ENCODE measurements around the gene SYT13.
A peak's percentile ranks its signal among the peaks of the same experiment; 100 is the strongest.

The SYT13 gene

GRCh38 chr11:45285930-45286632 is at the start of gene SYT13:
Gene SYT13, minus strand, starts transcription at chr11:45286341. Its CDS starts 134 bp downstream, at chr11:45286207.
- TF ChIP-seq CTCF (IDR thresholded peaks at IDR 0.05) = no peak
- H3K27ac ChIP-seq = no peak within 1 kb of the TSS
- no peak for DNase-seq (ENCODE audit: low spot score)
- no peak within 1 kb of the TSS for H3K4me3 ChIP-seq

GRCh38 chr11:45335434-45335833 is 49.3 kb upstream of the SYT13 start:
- no peak overlapping the region for H3K4me3 ChIP-seq
- H3K27ac ChIP-seq = no peak overlapping the region
- TF ChIP-seq CTCF (IDR thresholded peaks at IDR 0.05) = no peak
- no peak for DNase-seq (ENCODE audit: low spot score)

- Histone ChIP-seq H3K4me3 (no peak overlapping the region), H3K27ac (no peak overlapping the region)
- no peak for DNase-seq (ENCODE audit: low spot score)
- TF ChIP-seq CTCF (IDR thresholded peaks at IDR 0.05) = no peak
Measured at GRCh38 chr11:45334836-45335235, 48.7 kb upstream of the SYT13 start.

- no peak overlapping the region for H3K4me3 ChIP-seq
- H3K27ac ChIP-seq = no peak overlapping the region
Measured at GRCh38 chr11:45334410-45334809, 48.3 kb upstream of the SYT13 start.

GRCh38 chr11:45333001-45333971 is 47.1 kb upstream of the SYT13 start:
- H3K4me3 ChIP-seq = peak overlapping the region; percentile 55
- TF ChIP-seq CTCF (IDR thresholded peaks at IDR 0.05) = no peak
- no peak for DNase-seq (ENCODE audit: low spot score)
- H3K27ac ChIP-seq = peak overlapping the region; percentile 68 to 83

More at GRCh38 chr11:45334410-45334809, 48.3 kb upstream of the SYT13 start:
- no peak for TF ChIP-seq CTCF (IDR thresholded peaks at IDR 0.05)
- DNase-seq (ENCODE audit: low spot score) = no peak

GRCh38 chr11:45332276-45332934 is 46.3 kb upstream of the SYT13 start:
- peak; percentile 82 for TF ChIP-seq CTCF (IDR thresholded peaks at IDR 0.05)
- Histone ChIP-seq H3K27ac (peak overlapping the region; percentile 68 to 83), H3K4me3 (peak overlapping the region; percentile 55)
- DNase-seq (ENCODE audit: low spot score) = no peak
